ENCODE measurements around the gene NEK11.

The NEK11 gene

DNA sequence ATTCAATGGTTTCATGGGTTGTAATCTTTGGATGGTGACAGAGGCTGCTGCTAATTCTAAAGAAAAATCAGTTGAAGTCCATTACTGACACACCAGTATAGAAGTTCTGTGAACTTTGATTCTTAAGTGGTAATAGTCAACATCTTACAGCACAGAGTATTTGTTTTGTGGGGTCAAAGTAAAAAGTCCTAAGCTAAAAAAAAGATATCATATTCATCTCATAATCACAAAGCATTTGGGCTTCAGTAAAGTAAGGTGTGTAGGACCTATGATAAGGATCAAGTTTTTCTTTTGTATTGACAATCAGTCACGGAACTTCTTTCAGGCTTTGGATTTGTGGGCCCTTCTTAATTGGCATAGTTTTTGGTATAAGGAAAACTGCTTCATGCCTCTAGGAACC, 1.1 kb upstream of the NEK11 start:
- TF ChIP-seq, protein P1, sequence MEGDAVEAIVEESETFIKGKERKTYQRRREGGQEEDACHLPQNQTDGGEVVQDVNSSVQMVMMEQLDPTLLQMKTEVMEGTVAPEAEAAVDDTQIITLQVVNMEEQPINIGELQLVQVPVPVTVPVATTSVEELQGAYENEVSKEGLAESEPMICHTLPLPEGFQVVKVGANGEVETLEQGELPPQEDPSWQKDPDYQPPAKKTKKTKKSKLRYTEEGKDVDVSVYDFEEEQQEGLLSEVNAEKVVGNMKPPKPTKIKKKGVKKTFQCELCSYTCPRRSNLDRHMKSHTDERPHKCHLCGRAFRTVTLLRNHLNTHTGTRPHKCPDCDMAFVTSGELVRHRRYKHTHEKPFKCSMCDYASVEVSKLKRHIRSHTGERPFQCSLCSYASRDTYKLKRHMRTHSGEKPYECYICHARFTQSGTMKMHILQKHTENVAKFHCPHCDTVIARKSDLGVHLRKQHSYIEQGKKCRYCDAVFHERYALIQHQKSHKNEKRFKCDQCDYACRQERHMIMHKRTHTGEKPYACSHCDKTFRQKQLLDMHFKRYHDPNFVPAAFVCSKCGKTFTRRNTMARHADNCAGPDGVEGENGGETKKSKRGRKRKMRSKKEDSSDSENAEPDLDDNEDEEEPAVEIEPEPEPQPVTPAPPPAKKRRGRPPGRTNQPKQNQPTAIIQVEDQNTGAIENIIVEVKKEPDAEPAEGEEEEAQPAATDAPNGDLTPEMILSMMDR (IDR thresholded peaks at IDR 0.05; ENCODE audit: low read length): no peak
- no peak for TF ChIP-seq EZH2 (IDR thresholded peaks at IDR 0.05; ENCODE audit: borderline replicate concordance, low read length)
- Histone ChIP-seq H3K27ac (ENCODE audit: low read depth, low read length, poor library complexity, severe bottlenecking) (peak overlapping the region; percentile 67), H3K9ac (ENCODE audit: low read length) (peak overlapping the region; percentile 89), H2AFZ (ENCODE audit: low read length) (no peak overlapping the region), H3F3A (ENCODE audit: insufficient read depth, low read length) (no peaks in the 10 kb centered on the region), H3K36me3 (ENCODE audit: insufficient read depth, low read length) (peaks cover 40% of the 10 kb centered on the region), H3K4me1 (ENCODE audit: insufficient read depth, low read length, severe bottlenecking) (peaks cover 44% of the 10 kb centered on the region), H3K4me2 (ENCODE audit: low read length) (peak overlapping the region; percentile 87), H3K9me3 (ENCODE audit: low read length) (no peaks in the 10 kb centered on the region), H3K79me2 (ENCODE audit: insufficient read depth, low read length) (no peaks in the 10 kb centered on the region), H3K4me3 (ENCODE audit: low read depth, low read length, poor library complexity, severe bottlenecking) (peak overlapping the region; percentile 83), H4K20me1 (ENCODE audit: insufficient read depth, low read length) (no peaks in the 10 kb centered on the region), H3K27me3 (ENCODE audit: insufficient read depth, low read length) (no peaks in the 10 kb centered on the region), H3K9me2 (ENCODE audit: low read depth, low read length) (no peaks in the 10 kb centered on the region)

DNA sequence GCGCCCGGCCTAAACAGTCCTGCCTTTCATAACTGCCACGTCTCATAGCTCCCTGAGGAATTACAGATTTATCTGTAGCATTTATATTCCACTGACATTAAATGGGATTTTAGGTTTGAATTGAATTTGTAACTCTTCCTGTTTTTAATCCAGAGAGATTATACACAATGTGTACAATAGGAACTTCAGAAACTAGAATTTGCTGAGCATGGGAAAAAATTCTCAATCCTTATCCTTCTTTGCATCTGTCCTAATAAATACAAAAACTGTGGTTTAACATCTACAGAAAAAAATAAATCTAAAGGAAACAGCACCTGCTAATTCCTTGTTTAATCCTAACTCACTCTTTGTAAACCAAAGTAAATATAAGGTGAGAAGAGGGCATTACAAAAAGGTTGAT, 2.2 kb downstream of the NEK11 start:
- no peaks in the 10 kb centered on the region for H3K9me2 ChIP-seq (ENCODE audit: low read depth, low read length)
- H3K9ac ChIP-seq (ENCODE audit: low read length): no peak overlapping the region
- H3K79me2 ChIP-seq (ENCODE audit: insufficient read depth, low read length): no peaks in the 10 kb centered on the region
- H3F3A ChIP-seq (ENCODE audit: insufficient read depth, low read length): no peaks in the 10 kb centered on the region
- H3K27me3 ChIP-seq (ENCODE audit: insufficient read depth, low read length): no peaks in the 10 kb centered on the region
- no peaks in the 10 kb centered on the region for H3K9me3 ChIP-seq (ENCODE audit: low read length)
- no peaks in the 10 kb centered on the region for H4K20me1 ChIP-seq (ENCODE audit: insufficient read depth, low read length)
- no peak overlapping the region for H3K4me3 ChIP-seq (ENCODE audit: low read depth, low read length, poor library complexity, severe bottlenecking)
- TF ChIP-seq, protein P1 (IDR thresholded peaks at IDR 0.05; ENCODE audit: low read length): no peak
- no peak for TF ChIP-seq EZH2 (IDR thresholded peaks at IDR 0.05; ENCODE audit: borderline replicate concordance, low read length)
- no peak overlapping the region for H3K27ac ChIP-seq (ENCODE audit: low read depth, low read length, poor library complexity, severe bottlenecking)
- no peak overlapping the region for H3K4me2 ChIP-seq (ENCODE audit: low read length)
- H3K4me1 ChIP-seq (ENCODE audit: insufficient read depth, low read length, severe bottlenecking): peaks cover 21% of the 10 kb centered on the region
- no peak overlapping the region for H2AFZ ChIP-seq (ENCODE audit: low read length)
- peaks cover 15% of the 10 kb centered on the region for H3K36me3 ChIP-seq (ENCODE audit: insufficient read depth, low read length)

DNA sequence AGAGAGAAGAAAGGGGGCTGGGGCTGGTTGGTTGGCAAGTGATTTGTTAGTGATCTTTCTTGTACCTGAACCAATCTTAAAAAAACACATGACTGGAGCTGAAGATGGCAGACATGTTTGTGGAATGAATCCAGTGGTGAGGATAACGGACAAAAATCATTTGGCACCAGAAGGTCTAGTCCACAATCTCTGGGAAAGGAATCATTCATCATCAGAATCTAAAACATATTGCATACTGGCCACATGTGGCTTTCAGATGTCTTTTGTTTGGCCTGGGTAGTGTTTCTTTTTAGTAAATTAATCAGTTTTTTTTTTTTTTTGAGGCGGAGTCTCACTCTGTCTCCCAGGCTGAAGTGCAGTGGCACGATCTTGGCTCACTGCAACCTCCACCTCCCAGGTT, 5.0 kb downstream of the NEK11 start:
- H2AFZ ChIP-seq (ENCODE audit: low read length): no peak overlapping the region
- H3K79me2 ChIP-seq (ENCODE audit: insufficient read depth, low read length): no peaks in the 10 kb centered on the region
- TF ChIP-seq EZH2 (IDR thresholded peaks at IDR 0.05; ENCODE audit: borderline replicate concordance, low read length): no peak
- TF ChIP-seq, protein P1 (IDR thresholded peaks at IDR 0.05; ENCODE audit: low read length): no peak
- H3K9me2 ChIP-seq (ENCODE audit: low read depth, low read length): no peaks in the 10 kb centered on the region
- no peak overlapping the region for H3K9ac ChIP-seq (ENCODE audit: low read length)
- no peaks in the 10 kb centered on the region for H3K9me3 ChIP-seq (ENCODE audit: low read length)
- no peaks in the 10 kb centered on the region for H3F3A ChIP-seq (ENCODE audit: insufficient read depth, low read length)
- H3K4me2 ChIP-seq (ENCODE audit: low read length): no peak overlapping the region
- H3K27me3 ChIP-seq (ENCODE audit: insufficient read depth, low read length): no peaks in the 10 kb centered on the region
- H3K27ac ChIP-seq (ENCODE audit: low read depth, low read length, poor library complexity, severe bottlenecking): no peak overlapping the region
- no peaks in the 10 kb centered on the region for H4K20me1 ChIP-seq (ENCODE audit: insufficient read depth, low read length)
- H3K4me1 ChIP-seq (ENCODE audit: insufficient read depth, low read length, severe bottlenecking): peaks cover 7% of the 10 kb centered on the region
- H3K4me3 ChIP-seq (ENCODE audit: low read depth, low read length, poor library complexity, severe bottlenecking): no peak overlapping the region
- H3K36me3 ChIP-seq (ENCODE audit: insufficient read depth, low read length): no peaks in the 10 kb centered on the region

Data from OCI-LY1 (cell line).